ENCODE results near the gene NUPR1.
"Not testable (repeated sequence)": the region's sequence is repeated elsewhere in the genome, so short reads cannot be mapped to it uniquely, and the experiment has no call there.

Gene NUPR1

GRCh38 chr16:28526201-28527099 lies 12.3 kb downstream of the NUPR1 start:
- FAIRE-seq = no peak

GRCh38 chr16:28524681-28525171 lies 14.0 kb downstream of the NUPR1 start:
- no peak for FAIRE-seq

- FAIRE-seq = no peak
These were observed 16.0 kb downstream of the NUPR1 start for GRCh38 chr16:28522792-28523191.

- no peak for FAIRE-seq
These were observed 17.3 kb downstream of the NUPR1 start for GRCh38 chr16:28521436-28521835.

GRCh38 chr16:28520672-28521071 lies 18.1 kb downstream of the NUPR1 start:
- no peak for FAIRE-seq

GRCh38 chr16:28514246-28514645 lies 24.5 kb downstream of the NUPR1 start:
- FAIRE-seq = no peak

GRCh38 chr16:28513484-28514181 lies 25.1 kb downstream of the NUPR1 start:
- FAIRE-seq = no peak

- FAIRE-seq = no peak
These were observed 26.7 kb downstream of the NUPR1 start for GRCh38 chr16:28511801-28512789.

GRCh38 chr16:28511031-28511430 lies 27.7 kb downstream of the NUPR1 start:
- FAIRE-seq = no peak

GRCh38 chr16:28505489-28506137 lies 33.2 kb downstream of the NUPR1 start:
- no peak for FAIRE-seq

GRCh38 chr16:28504707-28505404 lies 33.9 kb downstream of the NUPR1 start:
- FAIRE-seq = no peak

- no peak for FAIRE-seq
These were observed 35.1 kb downstream of the NUPR1 start for GRCh38 chr16:28503470-28504259.

GRCh38 chr16:28502290-28502689 lies 36.5 kb downstream of the NUPR1 start:
- no peak for FAIRE-seq

GRCh38 chr16:28501258-28502232 lies 37.2 kb downstream of the NUPR1 start:
- FAIRE-seq = no peak

GRCh38 chr16:28500476-28501180 lies 38.1 kb downstream of the NUPR1 start:
- not testable (repeated sequence) for FAIRE-seq

GRCh38 chr16:28499854-28500253 lies 38.9 kb downstream of the NUPR1 start:
- FAIRE-seq = no peak

- FAIRE-seq = no peak
These were observed 40.0 kb downstream of the NUPR1 start for GRCh38 chr16:28498666-28499381.

All from A204.1 (cell line).